GM12891 (cell line): ENCODE results near the gene TANC1.

Source experiments
- DNase-seq: peaks from one replicate; pipeline ENCODE4 v3.0.0; 2011; ENCODE audit warnings: low spot score; ENCODE audit not compliant: insufficient read length
- FAIRE-seq: peaks from 2 replicates; lab custom pipeline; 2011; peaks lifted over from hg19 to GRCh38; lab: Jason Lieb, UNC
- PAX5 ChIP-seq: IDR thresholded peaks from 2 replicates; pipeline ENCODE4 v1.6.1; 2011; ENCODE audit warnings: low read length, moderate library complexity, mild to moderate bottlenecking; ENCODE audit not compliant: insufficient read depth, severe bottlenecking
- POLR2A ChIP-seq: IDR thresholded peaks from 2 replicates; pipeline ENCODE4 v1.6.1; 2011; ENCODE audit warnings: low read depth, low read length, control low read depth
- POLR2AphosphoS5 ChIP-seq: IDR thresholded peaks from 2 replicates; pipeline ENCODE4 v1.6.1; 2011; ENCODE audit warnings: low read depth, low read length, control low read depth
- POU2F2 ChIP-seq: IDR thresholded peaks from 2 replicates; pipeline ENCODE4 v1.6.1; 2011; ENCODE audit warnings: low read depth, mild to moderate bottlenecking, control low read depth, low read length, moderate library complexity
- SPI1 ChIP-seq: IDR thresholded peaks from 2 replicates; pipeline ENCODE4 v1.6.1; 2011; ENCODE audit warnings: low read depth, low read length, control low read depth
- TAF1 ChIP-seq: IDR thresholded peaks from 2 replicates; pipeline ENCODE4 v1.6.1; 2011; ENCODE audit warnings: low read depth, low read length, control low read depth

The TANC1 gene

GRCh38 chr2:159201360-159202063, 233.1 kb downstream of the TANC1 start:
- no peak for TF ChIP-seq POU2F2
- TF ChIP-seq SPI1, result no peak
- no peak for TF ChIP-seq POLR2A
- TF ChIP-seq PAX5, result no peak
- TF ChIP-seq POLR2AphosphoS5, result no peak
- no peak for TF ChIP-seq TAF1
- DNase-seq (peak; percentile 64), FAIRE-seq (peak; percentile 95)

DNA sequence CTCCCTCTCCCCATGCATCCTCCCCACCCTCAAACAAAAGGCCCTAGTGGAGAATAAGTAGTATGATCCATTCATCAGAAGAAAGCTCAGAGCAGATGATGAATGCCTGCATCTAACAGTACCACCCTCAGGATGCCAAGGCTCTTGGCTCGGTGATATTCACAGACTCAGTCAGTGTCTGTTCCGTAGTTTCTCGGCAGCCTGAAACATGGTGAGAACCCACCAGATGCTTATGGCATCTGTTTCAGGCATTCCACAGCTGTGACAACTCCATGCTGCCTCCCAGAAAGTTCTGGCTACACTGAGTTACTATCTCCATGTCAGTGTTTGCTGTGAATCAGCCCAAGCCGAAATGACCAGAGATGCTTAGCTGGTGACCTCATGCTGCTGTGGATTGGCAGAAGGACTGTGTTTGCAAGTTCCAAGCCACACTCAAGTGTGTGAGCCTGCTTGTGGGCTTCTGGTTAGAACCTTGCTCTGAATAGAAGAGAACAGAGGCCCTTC, 234.2 kb downstream of the TANC1 start:
- DNase-seq (no peak), FAIRE-seq (no peak)
- TF ChIP-seq TAF1, result no peak
- no peak for TF ChIP-seq POLR2A
- TF ChIP-seq POLR2AphosphoS5, result no peak
- no peak for TF ChIP-seq POU2F2
- no peak for TF ChIP-seq PAX5
- TF ChIP-seq SPI1, result no peak

DNA sequence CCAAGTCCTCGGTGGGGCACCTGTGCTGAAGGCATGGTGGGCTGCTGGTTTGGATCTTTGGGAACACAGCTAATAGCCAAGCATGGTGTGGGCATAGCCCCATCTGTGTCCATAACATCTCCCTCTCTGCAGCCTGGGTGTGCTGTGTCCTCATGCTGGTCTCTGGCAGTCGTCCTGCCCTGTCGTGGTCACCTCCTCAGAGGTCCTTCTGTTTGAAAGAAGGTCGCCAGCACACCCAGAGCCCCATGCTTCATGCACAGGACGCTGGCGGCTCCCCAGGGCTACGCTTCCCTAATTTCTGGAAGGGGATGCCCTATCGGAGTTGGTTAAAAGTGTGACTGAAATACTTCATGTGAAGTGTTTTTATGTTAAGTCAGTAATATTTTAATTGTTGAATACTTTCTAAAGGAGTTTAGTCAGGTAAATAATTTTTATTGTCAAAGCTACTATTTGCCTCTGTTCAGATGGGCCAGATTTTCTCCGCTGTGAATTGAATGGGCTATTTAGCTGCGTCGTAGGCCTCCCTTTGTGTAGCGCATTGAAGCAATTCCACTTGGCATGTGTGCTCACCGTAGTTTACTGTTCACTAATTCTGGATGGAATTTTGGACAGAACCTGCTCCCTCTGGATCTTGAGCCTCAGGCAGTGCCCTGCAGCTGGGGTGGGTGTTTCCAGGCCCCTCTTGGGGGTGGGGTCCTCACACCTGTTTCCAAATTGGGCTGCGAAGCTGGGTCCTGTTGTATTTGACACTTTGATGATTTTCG, 236.1 kb downstream of the TANC1 start:
- TF ChIP-seq TAF1, result no peak
- no peak for TF ChIP-seq POU2F2
- no peak for TF ChIP-seq POLR2A
- no peak for TF ChIP-seq PAX5
- TF ChIP-seq SPI1, result no peak
- TF ChIP-seq POLR2AphosphoS5, result no peak
- no peak for FAIRE-seq
- DNase-seq, result no peak

DNA sequence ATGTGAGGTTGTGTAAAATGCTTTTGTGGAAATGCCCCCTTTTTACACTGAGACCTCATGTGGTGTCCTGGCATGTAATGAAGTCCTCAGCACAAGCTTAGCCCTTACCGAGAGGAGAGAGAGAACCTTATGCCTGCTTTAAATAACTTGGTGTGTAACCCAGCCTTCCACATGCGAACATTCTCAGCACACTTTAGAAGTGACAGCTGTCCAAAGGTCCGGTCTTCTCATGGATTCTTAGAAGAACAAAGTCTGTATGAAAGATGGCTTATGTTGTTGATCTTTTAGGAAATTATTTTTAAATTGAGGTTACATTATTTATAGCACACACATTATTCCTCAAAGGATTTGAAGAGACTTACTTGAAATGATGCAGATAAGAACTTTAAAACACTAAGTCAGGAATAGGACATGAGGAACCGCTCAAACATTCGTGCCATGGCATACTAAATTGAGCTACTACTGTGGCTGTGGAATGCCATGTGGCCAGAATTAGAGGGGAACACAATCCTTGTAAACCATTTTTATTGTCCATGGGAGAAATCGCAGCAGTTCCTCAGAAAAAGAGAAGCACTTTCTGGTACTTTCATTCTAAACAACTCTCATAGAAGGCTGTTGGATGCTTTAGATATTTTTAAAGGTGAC, 238.4 kb downstream of the TANC1 start:
- DNase-seq (no peak), FAIRE-seq (no peak)
- TF ChIP-seq PAX5 (no peak), TAF1 (no peak), SPI1 (no peak), POLR2AphosphoS5 (no peak), POLR2A (no peak), POU2F2 (no peak)

DNA sequence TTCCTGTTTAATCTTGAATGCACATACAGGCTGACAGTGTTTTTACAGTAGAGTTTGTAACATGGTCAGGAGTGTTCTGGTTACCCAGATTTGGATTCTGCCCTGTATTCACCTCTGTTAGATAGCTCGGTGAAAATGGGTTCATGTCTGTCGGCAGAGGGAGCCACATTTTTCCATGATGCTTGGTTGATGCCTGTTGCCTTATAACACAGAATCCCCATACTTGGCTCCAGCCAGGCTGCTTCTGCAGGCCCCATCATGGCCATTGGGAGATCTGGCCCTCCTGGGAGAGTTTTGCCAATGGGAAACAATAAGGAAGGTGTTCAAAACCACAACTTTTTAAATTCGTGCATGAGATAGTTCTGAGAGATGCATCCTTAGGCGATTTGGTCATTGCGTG, 240.0 kb downstream of the TANC1 start:
- DNase-seq, result no peak
- FAIRE-seq, result no peak

GRCh38 chr2:159209341-159210306, 241.2 kb downstream of the TANC1 start:
- no peak for DNase-seq
- TF ChIP-seq TAF1 (no peak), PAX5 (peak; percentile 26)
- FAIRE-seq, result no peak

More for the DNA sequence above, 240.0 kb downstream of the TANC1 start:
- TF ChIP-seq POU2F2 (no peak), POLR2AphosphoS5 (no peak), TAF1 (no peak), POLR2A (no peak), PAX5 (no peak), SPI1 (no peak)

GRCh38 chr2:159211447-159212396, 243.3 kb downstream of the TANC1 start:
- no peak for TF ChIP-seq PAX5
- TF ChIP-seq POU2F2, result no peak
- TF ChIP-seq POLR2A, result no peak
- no peak for TF ChIP-seq TAF1
- no peak for TF ChIP-seq SPI1
- TF ChIP-seq POLR2AphosphoS5, result no peak
- DNase-seq, result no peak
- no peak for FAIRE-seq

GRCh38 chr2:159213296-159213695, 244.9 kb downstream of the TANC1 start:
- TF ChIP-seq POLR2AphosphoS5, result no peak
- TF ChIP-seq PAX5, result no peak
- no peak for TF ChIP-seq POU2F2
- TF ChIP-seq POLR2A, result no peak
- TF ChIP-seq TAF1, result no peak
- no peak for TF ChIP-seq SPI1
- DNase-seq, result no peak
- no peak for FAIRE-seq
